ENCODE results near the gene FKBP6. TPM values are rescaled to one million over a fixed set of nuclear protein-coding genes. Genes with fewer than 3 reads are reported as not detected.
"Not testable (repeated sequence)": the region's sequence is repeated elsewhere in the genome, so short reads cannot be mapped to it uniquely, and the experiment has no call there.

FKBP6 gene
- polyA plus RNA-seq, 1 donor from 2014 or later, result not detected

DNA sequence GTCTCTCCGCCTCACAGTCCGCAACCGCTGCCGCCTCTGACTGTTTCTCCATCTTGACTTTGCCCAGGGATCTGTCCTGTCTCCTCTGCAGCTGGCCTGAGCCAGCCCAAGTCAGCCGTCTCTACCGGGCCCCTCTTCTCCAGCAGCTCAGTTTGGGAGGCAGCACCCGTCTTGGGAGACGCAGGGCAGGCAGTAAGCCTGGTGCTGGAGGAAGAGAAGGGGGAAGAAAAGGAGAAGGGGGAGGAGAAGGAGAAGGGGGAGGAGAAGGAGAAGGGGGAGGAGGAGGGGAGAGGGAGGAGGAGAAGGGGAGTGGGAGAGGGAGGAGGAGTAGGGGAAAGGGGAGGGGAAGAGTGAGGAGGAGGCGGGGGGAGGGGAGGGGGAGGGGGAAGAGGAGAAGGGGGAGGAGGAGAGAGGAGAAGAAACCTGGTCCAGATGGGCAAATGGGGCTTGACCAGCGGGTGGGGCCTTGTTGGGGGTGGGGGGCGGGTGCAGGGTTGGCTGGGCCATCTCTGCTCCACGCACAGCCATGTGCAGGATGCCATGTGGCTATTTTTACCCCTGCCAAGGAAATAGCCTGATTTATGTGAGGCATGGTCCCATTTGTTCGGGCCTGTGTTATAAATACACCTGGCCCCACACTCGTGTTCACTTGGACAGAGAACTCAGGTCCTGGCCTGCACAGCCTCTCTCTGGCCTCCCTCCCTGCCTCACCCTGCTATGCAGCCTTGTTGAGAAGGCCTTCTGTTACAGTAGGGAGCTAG is 69.7 kb downstream of the FKBP6 start:
- Histone ChIP-seq H3K36me3 (ENCODE audit: insufficient read depth, low read length) (no peaks in the 10 kb centered on the region), H3K9ac (ENCODE audit: low read length) (no peak overlapping the region), H3F3A (ENCODE audit: insufficient read depth, low read length, poor library complexity, severe bottlenecking) (no peaks in the 10 kb centered on the region), H3K27ac (ENCODE audit: low read length) (no peak overlapping the region), H3K27me3 (ENCODE audit: insufficient read depth, low read depth, low read length) (no peaks in the 10 kb centered on the region), H4K20me1 (ENCODE audit: insufficient read depth) (no peaks in the 10 kb centered on the region), H3K79me2 (replicated peaks; ENCODE audit: insufficient read depth, low read length) (no peaks in the 10 kb centered on the region), H3K4me2 (ENCODE audit: low read length) (no peak overlapping the region), H3K4me3 (ENCODE audit: low read length) (no peak overlapping the region), H3K9me2 (ENCODE audit: insufficient read depth, low read length) (no peaks in the 10 kb centered on the region), H2AFZ (ENCODE audit: low read depth, low read length) (no peak overlapping the region), H3K9me3 (ENCODE audit: low read length) (no peaks in the 10 kb centered on the region)
- TF ChIP-seq, protein P1, sequence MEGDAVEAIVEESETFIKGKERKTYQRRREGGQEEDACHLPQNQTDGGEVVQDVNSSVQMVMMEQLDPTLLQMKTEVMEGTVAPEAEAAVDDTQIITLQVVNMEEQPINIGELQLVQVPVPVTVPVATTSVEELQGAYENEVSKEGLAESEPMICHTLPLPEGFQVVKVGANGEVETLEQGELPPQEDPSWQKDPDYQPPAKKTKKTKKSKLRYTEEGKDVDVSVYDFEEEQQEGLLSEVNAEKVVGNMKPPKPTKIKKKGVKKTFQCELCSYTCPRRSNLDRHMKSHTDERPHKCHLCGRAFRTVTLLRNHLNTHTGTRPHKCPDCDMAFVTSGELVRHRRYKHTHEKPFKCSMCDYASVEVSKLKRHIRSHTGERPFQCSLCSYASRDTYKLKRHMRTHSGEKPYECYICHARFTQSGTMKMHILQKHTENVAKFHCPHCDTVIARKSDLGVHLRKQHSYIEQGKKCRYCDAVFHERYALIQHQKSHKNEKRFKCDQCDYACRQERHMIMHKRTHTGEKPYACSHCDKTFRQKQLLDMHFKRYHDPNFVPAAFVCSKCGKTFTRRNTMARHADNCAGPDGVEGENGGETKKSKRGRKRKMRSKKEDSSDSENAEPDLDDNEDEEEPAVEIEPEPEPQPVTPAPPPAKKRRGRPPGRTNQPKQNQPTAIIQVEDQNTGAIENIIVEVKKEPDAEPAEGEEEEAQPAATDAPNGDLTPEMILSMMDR (IDR thresholded peaks at IDR 0.05; ENCODE audit: poor library complexity, severe bottlenecking), result no peak
- TF ChIP-seq RAD21 (conservative IDR thresholded peaks at IDR 0.05), result no peak
- no peak for TF ChIP-seq POLR2AphosphoS5 (IDR thresholded peaks at IDR 0.05)
- TF ChIP-seq SMC3 (conservative IDR thresholded peaks at IDR 0.05; ENCODE audit: poor library complexity), result no peak
- TF ChIP-seq EP300 (conservative IDR thresholded peaks at IDR 0.05; ENCODE audit: poor library complexity, severe bottlenecking), result no peak
- TF ChIP-seq, protein P2, sequence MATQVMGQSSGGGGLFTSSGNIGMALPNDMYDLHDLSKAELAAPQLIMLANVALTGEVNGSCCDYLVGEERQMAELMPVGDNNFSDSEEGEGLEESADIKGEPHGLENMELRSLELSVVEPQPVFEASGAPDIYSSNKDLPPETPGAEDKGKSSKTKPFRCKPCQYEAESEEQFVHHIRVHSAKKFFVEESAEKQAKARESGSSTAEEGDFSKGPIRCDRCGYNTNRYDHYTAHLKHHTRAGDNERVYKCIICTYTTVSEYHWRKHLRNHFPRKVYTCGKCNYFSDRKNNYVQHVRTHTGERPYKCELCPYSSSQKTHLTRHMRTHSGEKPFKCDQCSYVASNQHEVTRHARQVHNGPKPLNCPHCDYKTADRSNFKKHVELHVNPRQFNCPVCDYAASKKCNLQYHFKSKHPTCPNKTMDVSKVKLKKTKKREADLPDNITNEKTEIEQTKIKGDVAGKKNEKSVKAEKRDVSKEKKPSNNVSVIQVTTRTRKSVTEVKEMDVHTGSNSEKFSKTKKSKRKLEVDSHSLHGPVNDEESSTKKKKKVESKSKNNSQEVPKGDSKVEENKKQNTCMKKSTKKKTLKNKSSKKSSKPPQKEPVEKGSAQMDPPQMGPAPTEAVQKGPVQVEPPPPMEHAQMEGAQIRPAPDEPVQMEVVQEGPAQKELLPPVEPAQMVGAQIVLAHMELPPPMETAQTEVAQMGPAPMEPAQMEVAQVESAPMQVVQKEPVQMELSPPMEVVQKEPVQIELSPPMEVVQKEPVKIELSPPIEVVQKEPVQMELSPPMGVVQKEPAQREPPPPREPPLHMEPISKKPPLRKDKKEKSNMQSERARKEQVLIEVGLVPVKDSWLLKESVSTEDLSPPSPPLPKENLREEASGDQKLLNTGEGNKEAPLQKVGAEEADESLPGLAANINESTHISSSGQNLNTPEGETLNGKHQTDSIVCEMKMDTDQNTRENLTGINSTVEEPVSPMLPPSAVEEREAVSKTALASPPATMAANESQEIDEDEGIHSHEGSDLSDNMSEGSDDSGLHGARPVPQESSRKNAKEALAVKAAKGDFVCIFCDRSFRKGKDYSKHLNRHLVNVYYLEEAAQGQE (IDR thresholded peaks at IDR 0.05; ENCODE audit: borderline replicate concordance), result no peak
- TF ChIP-seq MXI1 (conservative IDR thresholded peaks at IDR 0.05; ENCODE audit: poor library complexity, severe bottlenecking), result no peak
- TF ChIP-seq TAF1 (IDR thresholded peaks at IDR 0.05; ENCODE audit: low read depth), result no peak
- no peak for TF ChIP-seq EZH2 (IDR thresholded peaks at IDR 0.05; ENCODE audit: borderline replicate concordance, insufficient read depth, low read length, poor library complexity, severe bottlenecking)

DNA sequence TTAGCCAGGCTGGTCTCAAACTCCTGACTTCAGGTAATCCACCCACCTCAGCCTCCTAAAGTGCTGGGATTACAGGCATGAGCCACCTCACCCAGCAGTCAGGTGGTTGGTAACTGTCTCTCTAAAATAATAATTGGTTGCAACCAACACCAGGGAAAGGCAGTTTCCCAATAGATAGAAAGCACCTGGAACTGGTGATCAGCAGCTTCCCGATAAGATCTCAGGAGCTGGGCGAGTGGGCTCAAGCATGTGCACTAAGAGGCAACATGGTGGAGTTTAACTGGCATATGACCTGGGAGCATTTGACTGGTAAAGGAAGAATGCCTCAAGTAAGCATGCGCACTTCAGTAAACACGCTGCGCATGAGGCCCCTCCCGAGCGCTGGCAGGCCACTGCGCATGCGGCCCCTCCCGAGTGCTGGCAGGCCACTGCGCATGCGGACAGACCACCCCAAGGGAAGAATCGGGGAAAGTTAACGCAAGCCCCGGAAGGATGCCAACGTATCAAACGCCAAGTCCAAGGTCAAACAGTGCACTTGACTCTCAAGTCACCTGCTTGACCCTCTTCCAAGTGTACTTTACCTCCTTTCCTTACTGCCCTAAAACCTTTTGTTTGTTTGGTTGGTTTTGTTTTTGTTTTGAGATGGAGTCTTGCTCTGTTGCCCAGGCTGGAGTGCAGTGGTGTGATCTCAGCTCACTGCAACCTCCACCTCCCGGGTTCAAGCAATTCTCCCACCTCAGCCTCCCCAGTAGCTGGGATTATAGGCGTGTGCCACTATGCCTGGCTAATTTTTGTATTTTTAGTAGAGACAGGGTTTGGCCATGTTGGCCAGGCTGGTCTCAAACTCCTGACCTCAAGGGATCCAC is 71.5 kb downstream of the FKBP6 start:
- not testable (repeated sequence) for H3K4me3 ChIP-seq (ENCODE audit: low read length); H3K36me3 ChIP-seq (ENCODE audit: insufficient read depth, low read length); H4K20me1 ChIP-seq (ENCODE audit: insufficient read depth); H3K4me2 ChIP-seq (ENCODE audit: low read length); H2AFZ ChIP-seq (ENCODE audit: low read depth, low read length); H3K9me3 ChIP-seq (ENCODE audit: low read length); H3F3A ChIP-seq (ENCODE audit: insufficient read depth, low read length, poor library complexity, severe bottlenecking); H3K79me2 ChIP-seq (replicated peaks; ENCODE audit: insufficient read depth, low read length); H3K27me3 ChIP-seq (ENCODE audit: insufficient read depth, low read depth, low read length); H3K27ac ChIP-seq (ENCODE audit: low read length); H3K9me2 ChIP-seq (ENCODE audit: insufficient read depth, low read length); H3K9ac ChIP-seq (ENCODE audit: low read length)

DNA sequence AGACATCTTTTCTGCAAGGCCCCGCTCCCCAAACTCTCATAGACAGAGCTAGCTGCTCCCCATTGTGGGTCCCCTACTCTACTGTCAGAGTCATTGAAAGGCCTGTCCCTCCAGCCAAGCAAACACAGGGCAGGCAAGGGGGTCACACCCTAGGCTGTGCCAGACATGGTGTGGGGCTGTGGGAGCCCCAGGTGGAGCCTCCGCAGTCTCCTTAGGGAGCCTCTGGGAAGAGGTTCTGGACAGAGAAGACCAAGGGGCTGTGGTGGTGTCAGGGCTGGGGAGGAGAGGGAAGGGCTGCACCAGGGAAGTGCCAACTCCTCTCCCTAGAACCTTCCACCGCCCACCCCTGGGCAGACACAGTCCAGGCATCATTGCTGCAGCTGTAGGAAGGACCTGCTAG is 76.9 kb downstream of the FKBP6 start:
- not testable (repeated sequence) for H3K9ac ChIP-seq (ENCODE audit: low read length); H3K4me3 ChIP-seq (ENCODE audit: low read length); H3K36me3 ChIP-seq (ENCODE audit: insufficient read depth, low read length); H3K27me3 ChIP-seq (ENCODE audit: insufficient read depth, low read depth, low read length); H3K79me2 ChIP-seq (replicated peaks; ENCODE audit: insufficient read depth, low read length); H3K9me3 ChIP-seq (ENCODE audit: low read length); H3K27ac ChIP-seq (ENCODE audit: low read length); H3F3A ChIP-seq (ENCODE audit: insufficient read depth, low read length, poor library complexity, severe bottlenecking); H3K9me2 ChIP-seq (ENCODE audit: insufficient read depth, low read length); H2AFZ ChIP-seq (ENCODE audit: low read depth, low read length); H4K20me1 ChIP-seq (ENCODE audit: insufficient read depth); H3K4me2 ChIP-seq (ENCODE audit: low read length)

Data from neural cell (in vitro differentiated cells).